Neural progenitor cell (in vitro differentiated cells): Measurements from ENCODE around the gene SF3A1. TPM values are rescaled to one million over a fixed set of nuclear protein-coding genes. Genes with fewer than 3 reads are reported as not detected.

Source experiments
- DNase-seq: peaks from one replicate; pipeline ENCODE4 v3.0.0-alpha.2; 2016; ENCODE audit warnings: low spot score
- H2AFZ ChIP-seq: fragments of 200-600 bp; sonication (generic); replicated peaks from 2 replicates; pipeline ENCODE4 v1.6.1; 2016; ENCODE audit warnings: antibody characterized with exemption
- H3F3A ChIP-seq: fragments of 200-600 bp; sonication (generic); 2 replicates; pipeline ENCODE4 v1.6.1; 2016; ENCODE audit warnings: antibody characterized with exemption, low read depth
- H3K27ac ChIP-seq: fragments of 200-600 bp; sonication (generic); 2 replicates; pipeline ENCODE4 v1.5.1; 2016; ENCODE audit warnings: mild to moderate bottlenecking
- H3K27me3 ChIP-seq: fragments of 200-600 bp; sonication (generic); 2 replicates; pipeline ENCODE4 v1.6.1; 2016; ENCODE audit warnings: mild to moderate bottlenecking, moderate library complexity
- H3K36me3 ChIP-seq: fragments of 200-600 bp; sonication (generic); 2 replicates; pipeline ENCODE4 v1.5.1; 2016
- H3K4me1 ChIP-seq: fragments of 200-600 bp; sonication (generic); 2 replicates; pipeline ENCODE4 v1.6.1; 2016; ENCODE audit warnings: mixed run types
- H3K4me2 ChIP-seq: fragments of 200-600 bp; sonication (generic); 2 replicates; pipeline ENCODE4 v1.6.1; 2016
- H3K4me3 ChIP-seq: fragments of 200-600 bp; sonication (generic); 2 replicates; pipeline ENCODE4 v1.5.1; 2016
- H3K79me2 ChIP-seq: fragments of 200-600 bp; sonication (generic); 2 replicates; pipeline ENCODE4 v1.6.1; 2016; ENCODE audit warnings: low read depth
- H3K9ac ChIP-seq: fragments of 200-600 bp; sonication (generic); 2 replicates; pipeline ENCODE4 v1.6.1; 2016
- H3K9me3 ChIP-seq: fragments of 200-600 bp; sonication (generic); 2 replicates; pipeline ENCODE4 v1.5.1; 2016; ENCODE audit warnings: low read depth
- H4K20me1 ChIP-seq: fragments of 200-600 bp; sonication (generic); 2 replicates; pipeline ENCODE4 v1.6.1; 2016; ENCODE audit warnings: low read depth
- H3K27ac Mint-ChIP-seq: 3 replicates; pipeline ENCODE4 v1.8.0; 2021; ENCODE audit warnings: mixed read lengths
- H3K27me3 Mint-ChIP-seq: 2 replicates; pipeline ENCODE4 v1.8.0; 2022; ENCODE audit warnings: low read depth, mild to moderate bottlenecking, inconsistent platforms, moderate library complexity, mixed read lengths; ENCODE audit not compliant: insufficient read depth
- H3K36me3 Mint-ChIP-seq: 3 replicates; pipeline ENCODE4 v1.8.0; 2021; ENCODE audit warnings: mixed read lengths
- H3K4me1 Mint-ChIP-seq: 3 replicates; pipeline ENCODE4 v1.8.0; 2021; ENCODE audit warnings: mixed read lengths
- H3K4me3 Mint-ChIP-seq: 3 replicates; pipeline ENCODE4 v1.8.0; 2021; ENCODE audit warnings: mild to moderate bottlenecking, moderate library complexity, mixed read lengths
- H3K9me3 Mint-ChIP-seq: 3 replicates; pipeline ENCODE4 v1.8.0; 2020; ENCODE audit warnings: mixed read lengths
- EZH2 ChIP-seq: fragments of 200-600 bp; sonication (generic); IDR thresholded peaks from 2 replicates; pipeline ENCODE4 v1.6.1; 2017; ENCODE audit warnings: antibody characterized with exemption, mild to moderate bottlenecking, moderate library complexity
- EZH2phosphoT487 ChIP-seq: fragments of 200-600 bp; sonication (generic); IDR thresholded peaks from 2 replicates; pipeline ENCODE4 v1.6.1; 2017; ENCODE audit warnings: antibody characterized with exemption
- total RNA-seq: library from RNA; depleted of rRNA; stranded (reverse); fragments of >200 nt; gene quantifications from 2 replicates; pipeline ENCODE4 v1.2.3, GENCODE V29; 2015; ENCODE audit warnings: low replicate concordance
- TF ChIP-seq, protein P1 (sequence below): fragments of 200-600 bp; sonication (generic); IDR thresholded peaks from 2 replicates; pipeline ENCODE4 v1.5.1; 2017; ENCODE audit warnings: antibody characterized with exemption, mild to moderate bottlenecking

Gene SF3A1
- total RNA-seq, 1 donor from 2014 or later: 29.2 TPM

DNA sequence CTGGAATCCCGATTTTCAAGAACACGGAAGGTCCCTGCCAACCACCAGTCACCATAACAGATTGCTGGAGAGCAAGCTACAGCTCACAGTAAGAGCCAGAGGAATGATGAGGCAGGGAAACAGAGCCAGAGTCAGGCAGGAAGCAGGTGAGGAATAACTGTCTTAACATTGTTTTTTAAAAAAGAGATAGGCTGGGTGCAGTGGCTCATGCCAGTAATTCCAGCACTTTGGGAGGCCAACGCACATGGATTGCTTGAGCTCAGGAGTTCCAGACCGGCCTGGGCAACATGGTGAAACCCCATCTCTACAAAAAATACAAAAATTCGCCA, 53.9 kb downstream of the SF3A1 start:
- Mint-ChIP-seq H3K36me3 (no peaks in the 10 kb centered on the region), H3K9me3 (no peaks in the 10 kb centered on the region), H3K27ac (no peak overlapping the region), H3K27me3 (no peaks in the 10 kb centered on the region), H3K4me3 (no peak overlapping the region), H3K4me1 (no peaks in the 10 kb centered on the region)
- Histone ChIP-seq H2AFZ (no peak overlapping the region), H3K79me2 (no peaks in the 10 kb centered on the region), H3K9me3 (no peaks in the 10 kb centered on the region), H3K9ac (no peak overlapping the region), H3F3A (no peaks in the 10 kb centered on the region), H3K36me3 (no peaks in the 10 kb centered on the region), H3K4me1 (peaks cover 6% of the 10 kb centered on the region), H4K20me1 (peaks cover 2% of the 10 kb centered on the region), H3K4me2 (no peak overlapping the region), H3K27me3 (no peaks in the 10 kb centered on the region), H3K4me3 (no peak overlapping the region), H3K27ac (no peak overlapping the region)
- no peak for DNase-seq
- TF ChIP-seq, protein P1, sequence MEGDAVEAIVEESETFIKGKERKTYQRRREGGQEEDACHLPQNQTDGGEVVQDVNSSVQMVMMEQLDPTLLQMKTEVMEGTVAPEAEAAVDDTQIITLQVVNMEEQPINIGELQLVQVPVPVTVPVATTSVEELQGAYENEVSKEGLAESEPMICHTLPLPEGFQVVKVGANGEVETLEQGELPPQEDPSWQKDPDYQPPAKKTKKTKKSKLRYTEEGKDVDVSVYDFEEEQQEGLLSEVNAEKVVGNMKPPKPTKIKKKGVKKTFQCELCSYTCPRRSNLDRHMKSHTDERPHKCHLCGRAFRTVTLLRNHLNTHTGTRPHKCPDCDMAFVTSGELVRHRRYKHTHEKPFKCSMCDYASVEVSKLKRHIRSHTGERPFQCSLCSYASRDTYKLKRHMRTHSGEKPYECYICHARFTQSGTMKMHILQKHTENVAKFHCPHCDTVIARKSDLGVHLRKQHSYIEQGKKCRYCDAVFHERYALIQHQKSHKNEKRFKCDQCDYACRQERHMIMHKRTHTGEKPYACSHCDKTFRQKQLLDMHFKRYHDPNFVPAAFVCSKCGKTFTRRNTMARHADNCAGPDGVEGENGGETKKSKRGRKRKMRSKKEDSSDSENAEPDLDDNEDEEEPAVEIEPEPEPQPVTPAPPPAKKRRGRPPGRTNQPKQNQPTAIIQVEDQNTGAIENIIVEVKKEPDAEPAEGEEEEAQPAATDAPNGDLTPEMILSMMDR: no peak

DNA sequence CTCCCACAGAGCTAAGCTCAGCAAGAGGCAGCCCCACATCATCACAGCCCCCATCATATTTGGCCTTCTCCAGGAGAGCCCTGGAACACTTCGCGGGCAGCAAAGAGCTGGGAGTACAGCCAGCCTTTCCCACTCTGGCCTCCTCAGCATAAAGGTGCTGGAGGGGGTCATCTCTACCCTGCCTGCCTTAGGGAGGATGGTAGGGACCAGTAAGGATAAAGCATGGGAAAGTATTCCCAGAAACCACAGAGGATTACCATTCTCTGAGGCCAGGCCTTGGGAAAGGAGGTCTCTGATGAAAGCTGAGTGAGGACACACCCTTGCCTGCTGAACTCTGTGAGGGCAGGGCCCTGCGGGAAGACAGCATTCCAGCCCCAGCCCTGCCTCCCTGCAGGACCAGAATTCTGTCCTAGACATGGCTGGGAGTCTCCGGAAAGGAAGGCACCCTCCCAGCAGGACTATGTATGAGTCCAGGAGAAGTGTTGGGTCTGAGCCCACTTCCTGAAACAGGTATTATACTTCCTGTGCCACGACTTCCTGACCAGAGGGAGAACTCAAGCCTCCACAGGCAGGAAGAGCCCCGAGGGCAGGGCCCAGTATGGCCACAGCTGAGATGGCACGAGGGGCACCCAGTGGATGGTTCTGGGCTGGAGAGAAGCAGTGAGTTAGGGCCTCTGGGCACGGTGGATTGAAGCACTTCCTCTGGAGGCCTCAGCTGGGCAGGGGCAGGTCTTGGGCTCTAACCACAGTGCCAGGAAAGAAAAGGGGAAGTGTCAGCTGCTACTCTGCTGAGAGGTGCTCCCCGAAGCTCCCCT, 54.5 kb downstream of the SF3A1 start:
- Histone ChIP-seq H2AFZ (no peak overlapping the region), H3K4me1 (peaks cover 6% of the 10 kb centered on the region), H3K27ac (no peak overlapping the region), H3K4me3 (no peak overlapping the region), H3K27me3 (no peaks in the 10 kb centered on the region), H3K9ac (peak overlapping the region; percentile 20), H3F3A (no peaks in the 10 kb centered on the region), H3K9me3 (no peaks in the 10 kb centered on the region), H4K20me1 (peaks cover 2% of the 10 kb centered on the region), H3K79me2 (no peaks in the 10 kb centered on the region), H3K36me3 (no peaks in the 10 kb centered on the region), H3K4me2 (no peak overlapping the region)
- Mint-ChIP-seq H3K27me3 (no peaks in the 10 kb centered on the region), H3K9me3 (no peaks in the 10 kb centered on the region), H3K4me3 (no peak overlapping the region), H3K27ac (no peak overlapping the region), H3K36me3 (no peaks in the 10 kb centered on the region), H3K4me1 (no peaks in the 10 kb centered on the region)
- DNase-seq: no peak
- TF ChIP-seq EZH2: no peak
- TF ChIP-seq, protein P1: no peak
- no peak for TF ChIP-seq EZH2phosphoT487

DNA sequence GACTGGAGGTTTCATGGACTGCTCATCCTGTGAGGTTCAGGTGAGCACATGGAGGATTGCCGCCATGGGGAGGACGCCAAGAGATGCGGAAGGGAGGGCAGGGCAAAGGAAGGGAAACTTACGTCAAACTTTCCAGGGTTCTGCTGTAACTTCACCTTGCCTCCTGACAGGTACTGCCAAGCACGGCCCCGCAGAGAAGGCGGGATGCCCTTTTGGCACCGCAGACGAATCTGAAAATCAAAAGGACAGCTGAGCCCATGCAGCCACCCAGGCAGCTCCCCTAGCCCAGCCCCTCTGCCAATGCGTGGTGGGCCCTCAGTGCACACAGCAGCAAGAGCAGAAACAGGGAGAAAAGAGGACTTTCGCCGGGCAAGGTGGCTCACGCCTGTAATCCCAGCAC, 57.4 kb downstream of the SF3A1 start:
- no peak overlapping the region for H3K9ac ChIP-seq
- no peaks in the 10 kb centered on the region for H4K20me1 ChIP-seq
- H3K4me3 Mint-ChIP-seq: no peak overlapping the region
- no peak overlapping the region for H2AFZ ChIP-seq
- no peaks in the 10 kb centered on the region for H3K9me3 Mint-ChIP-seq
- no peaks in the 10 kb centered on the region for H3K9me3 ChIP-seq
- no peaks in the 10 kb centered on the region for H3K4me1 Mint-ChIP-seq
- H3F3A ChIP-seq: no peaks in the 10 kb centered on the region
- H3K27me3 Mint-ChIP-seq: peaks cover 2% of the 10 kb centered on the region
- H3K79me2 ChIP-seq: no peaks in the 10 kb centered on the region
- no peak for TF ChIP-seq EZH2phosphoT487
- TF ChIP-seq EZH2: no peak
- TF ChIP-seq, protein P1: no peak
- H3K36me3 ChIP-seq: no peaks in the 10 kb centered on the region
- H3K4me3 ChIP-seq: no peak overlapping the region
- no peak overlapping the region for H3K4me2 ChIP-seq
- no peak overlapping the region for H3K27ac Mint-ChIP-seq
- no peaks in the 10 kb centered on the region for H3K4me1 ChIP-seq
- DNase-seq: no peak
- no peaks in the 10 kb centered on the region for H3K27me3 ChIP-seq
- no peak overlapping the region for H3K27ac ChIP-seq
- H3K36me3 Mint-ChIP-seq: no peaks in the 10 kb centered on the region
